ENCODE measurements around the gene MASP1. TPM values are rescaled to one million over a fixed set of nuclear protein-coding genes. Genes with fewer than 3 reads are reported as not detected.

MASP1 gene
- total RNA-seq, 1 experiment from 2014 or later: 1.0 TPM

DNA sequence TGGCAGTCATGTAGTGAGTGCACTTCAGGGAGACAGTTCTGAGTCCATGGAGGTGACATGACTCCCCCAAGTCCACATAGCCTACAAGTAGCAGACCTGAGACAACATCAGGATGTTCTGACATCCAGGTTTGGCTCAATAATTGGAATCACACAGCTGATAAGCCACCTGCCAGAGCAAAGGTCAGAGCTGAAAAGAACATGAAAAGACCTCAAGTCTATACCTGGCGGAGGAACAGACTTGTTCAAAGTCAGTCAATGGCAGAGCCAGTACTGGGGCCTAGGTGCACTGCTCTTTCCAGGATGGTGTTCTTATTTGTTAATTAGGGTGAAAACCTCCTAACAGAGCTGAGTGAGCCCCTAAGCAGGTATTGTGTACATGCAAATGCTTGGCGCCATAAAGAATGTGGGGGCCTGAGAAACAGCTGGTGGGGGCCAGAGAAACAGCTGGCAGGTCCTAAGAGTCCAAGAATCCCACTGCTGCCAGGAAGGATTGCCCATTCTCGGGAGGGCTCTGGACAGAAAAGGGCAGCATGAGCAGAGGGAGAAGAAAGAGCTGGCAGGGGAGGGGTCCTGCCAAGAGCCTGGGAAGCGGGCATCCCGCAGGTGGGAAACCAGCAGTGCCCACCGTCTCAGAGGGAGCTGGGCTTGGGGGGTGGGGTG lies 17.1 kb downstream of the MASP1 start:
- DNase-seq: no peak
- no peak overlapping the region for H2BK5ac ChIP-seq (ENCODE audit: insufficient read length, low read length)
- no peak overlapping the region for H3K23ac ChIP-seq (ENCODE audit: insufficient read length, low read depth, low read length)
- no peak overlapping the region; a peak in 2 of 5 replicates for H3K4me3 Mint-ChIP-seq
- H3K4me1 ChIP-seq (ENCODE audit: insufficient read depth, low read length): peaks cover 7% of the 10 kb centered on the region
- no peak overlapping the region for H2BK12ac ChIP-seq (ENCODE audit: insufficient read length, low read depth, low read length)
- no peak overlapping the region for H3K56ac ChIP-seq (ENCODE audit: insufficient read length, low read depth, low read length)
- no peak overlapping the region for H3K27ac ChIP-seq (ENCODE audit: insufficient read length, low read depth, low read length)
- no peak overlapping the region for H3K4ac ChIP-seq (ENCODE audit: low read depth, low read length)
- H3T11ph ChIP-seq (ENCODE audit: low read length): no peak overlapping the region
- peaks cover 10% of the 10 kb centered on the region in 2 experiments for H3K9me3 Mint-ChIP-seq
- TF ChIP-seq, protein P1, sequence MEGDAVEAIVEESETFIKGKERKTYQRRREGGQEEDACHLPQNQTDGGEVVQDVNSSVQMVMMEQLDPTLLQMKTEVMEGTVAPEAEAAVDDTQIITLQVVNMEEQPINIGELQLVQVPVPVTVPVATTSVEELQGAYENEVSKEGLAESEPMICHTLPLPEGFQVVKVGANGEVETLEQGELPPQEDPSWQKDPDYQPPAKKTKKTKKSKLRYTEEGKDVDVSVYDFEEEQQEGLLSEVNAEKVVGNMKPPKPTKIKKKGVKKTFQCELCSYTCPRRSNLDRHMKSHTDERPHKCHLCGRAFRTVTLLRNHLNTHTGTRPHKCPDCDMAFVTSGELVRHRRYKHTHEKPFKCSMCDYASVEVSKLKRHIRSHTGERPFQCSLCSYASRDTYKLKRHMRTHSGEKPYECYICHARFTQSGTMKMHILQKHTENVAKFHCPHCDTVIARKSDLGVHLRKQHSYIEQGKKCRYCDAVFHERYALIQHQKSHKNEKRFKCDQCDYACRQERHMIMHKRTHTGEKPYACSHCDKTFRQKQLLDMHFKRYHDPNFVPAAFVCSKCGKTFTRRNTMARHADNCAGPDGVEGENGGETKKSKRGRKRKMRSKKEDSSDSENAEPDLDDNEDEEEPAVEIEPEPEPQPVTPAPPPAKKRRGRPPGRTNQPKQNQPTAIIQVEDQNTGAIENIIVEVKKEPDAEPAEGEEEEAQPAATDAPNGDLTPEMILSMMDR (conservative IDR thresholded peaks at IDR 0.05): no peak
- H3K23me2 ChIP-seq (ENCODE audit: insufficient read length, low read depth, low read length, poor library complexity, severe bottlenecking): no peaks in the 10 kb centered on the region
- WGBS (ENCODE audit: extremely low coverage, insufficient read length, low lambda C conversion rate): no CpG with 5 or more reads among the region's 6 CpGs
- H3K9ac ChIP-seq (ENCODE audit: extremely low read depth, insufficient read length, low read length): no peak overlapping the region
- H2AK5ac ChIP-seq (ENCODE audit: insufficient read length, low read length): no peak overlapping the region
- H3K79me2 ChIP-seq (ENCODE audit: insufficient read depth, low read length): no peaks in the 10 kb centered on the region
- H2AFZ ChIP-seq (ENCODE audit: low read length): no peak overlapping the region
- H3K18ac ChIP-seq (ENCODE audit: insufficient read length, low read depth, low read length): no peak overlapping the region
- no peaks in the 10 kb centered on the region for H4K20me1 ChIP-seq (ENCODE audit: control insufficient read depth, insufficient read depth, insufficient read length)
- no peak overlapping the region for H4K5ac ChIP-seq (ENCODE audit: insufficient read length, low read depth, low read length)
- H4K8ac ChIP-seq (replicated peaks; ENCODE audit: insufficient read length, low read depth, low read length): no peak overlapping the region
- H4K91ac ChIP-seq (ENCODE audit: insufficient read length, low read depth, low read length): no peak overlapping the region
- no peaks in the 10 kb centered on the region for H3K27me3 ChIP-seq (ENCODE audit: insufficient read depth, low read length)
- H2BK15ac ChIP-seq (ENCODE audit: low read depth, low read length): no peak overlapping the region
- H3K4me2 ChIP-seq (ENCODE audit: insufficient read depth, insufficient read length, low read length): no peak overlapping the region
- no peak overlapping the region for H2BK20ac ChIP-seq (ENCODE audit: low read depth, low read length, poor library complexity, severe bottlenecking)
- H3K79me1 ChIP-seq (ENCODE audit: insufficient read depth, low read depth, low read length, poor library complexity, severe bottlenecking): no peaks in the 10 kb centered on the region
- H3K14ac ChIP-seq (ENCODE audit: insufficient read depth, low read length): no peak overlapping the region; the same call in 1 of the 2 replicates
- no peak overlapping the region for H2BK120ac ChIP-seq (ENCODE audit: low read depth, low read length, poor library complexity, severe bottlenecking)
- H3K36me3 Mint-ChIP-seq (ENCODE audit: insufficient read depth in 1 of 3, low read depth in 3 of 3): peaks cover 3 to 12% (median 8%) of the 10 kb centered on the region in 3 experiments; a peak in 6 of 7 replicates
- H3K27me3 Mint-ChIP-seq (ENCODE audit: low read depth): no peaks in the 10 kb centered on the region; the same call in none of the 2 replicates
- H3K9me3 ChIP-seq (ENCODE audit: control insufficient read depth, low read depth, low read length): no peaks in the 10 kb centered on the region
- H3K27ac Mint-ChIP-seq: peak overlapping the region; percentile 69 to 95 (median 80)
- H3K4me1 Mint-ChIP-seq: peaks cover 35 to 49% of the 10 kb centered on the region in 2 experiments

All from H9 (cell line).